GM18873 (cell line): ENCODE measurements around the gene DOCK4.

Source experiments
- ATAC-seq: cut with Tn5 transposase; IDR thresholded peaks from one replicate; pipeline ENCODE4 v1.9.1; 2021; ENCODE audit warnings: mild to moderate bottlenecking, moderate library complexity, moderate number of reproducible peaks; ENCODE audit not compliant: unreplicated experiment, low FRiP score

The DOCK4 gene

GRCh38 chr7:111878785-111879184, 327.4 kb downstream of the DOCK4 start:
- ATAC-seq: no peak

- no peak for ATAC-seq
These were observed 328.3 kb downstream of the DOCK4 start for GRCh38 chr7:111877931-111878330.

GRCh38 chr7:111873963-111874690, 332.1 kb downstream of the DOCK4 start:
- ATAC-seq: no peak

GRCh38 chr7:111873326-111873646, 332.9 kb downstream of the DOCK4 start:
- no peak for ATAC-seq

GRCh38 chr7:111872450-111873325, 333.5 kb downstream of the DOCK4 start:
- ATAC-seq: no peak

GRCh38 chr7:111871283-111871682, 334.9 kb downstream of the DOCK4 start:
- ATAC-seq: no peak

- ATAC-seq: no peak
These were observed 336.9 kb downstream of the DOCK4 start for GRCh38 chr7:111869280-111869679.

- ATAC-seq: no peak
These were observed 338.8 kb downstream of the DOCK4 start for GRCh38 chr7:111867348-111867931.

GRCh38 chr7:111866787-111867186, 339.4 kb downstream of the DOCK4 start:
- ATAC-seq: no peak

GRCh38 chr7:111865430-111865829, 340.8 kb downstream of the DOCK4 start:
- ATAC-seq: no peak

- no peak for ATAC-seq
These were observed 341.8 kb downstream of the DOCK4 start for GRCh38 chr7:111864291-111864976.

GRCh38 chr7:111863269-111863668, 342.9 kb downstream of the DOCK4 start:
- ATAC-seq: no peak

GRCh38 chr7:111860248-111860647, 346.0 kb downstream of the DOCK4 start:
- ATAC-seq: no peak

- ATAC-seq: no peak
These were observed 347.9 kb downstream of the DOCK4 start for GRCh38 chr7:111858331-111858730.

- ATAC-seq: no peak
These were observed 350.4 kb downstream of the DOCK4 start for GRCh38 chr7:111855842-111856227.

GRCh38 chr7:111855161-111855841, 350.9 kb downstream of the DOCK4 start:
- ATAC-seq: peak; percentile 72

- ATAC-seq: no peak
These were observed 352.8 kb downstream of the DOCK4 start for GRCh38 chr7:111853201-111853990.

GRCh38 chr7:111852081-111852480, 354.1 kb downstream of the DOCK4 start:
- no peak for ATAC-seq

- no peak for ATAC-seq
These were observed 359.3 kb downstream of the DOCK4 start for GRCh38 chr7:111846898-111847297.

GRCh38 chr7:111845853-111846252, 360.3 kb downstream of the DOCK4 start:
- ATAC-seq: no peak
